Erythroblast (primary cell): ENCODE results near the gene GJA5.

Experiments
- DNase-seq, 2 experiments: peaks; one replicate each; lab custom pipeline; 2025; lab: John Stamatoyannopoulos, UW
- GATA1 ChIP-seq: IDR thresholded peaks from 2 replicates; pipeline ENCODE4 v1.6.1; 2011; ENCODE audit warnings: low read depth, mild to moderate bottlenecking, control low read depth, low read length, moderate library complexity
- POLR2A ChIP-seq: IDR thresholded peaks from 2 replicates; pipeline ENCODE4 v1.6.1; 2011; ENCODE audit warnings: mild to moderate bottlenecking, low read length

The GJA5 gene

GRCh38 chr1:147760481-147761260 is at the start of gene GJA5:
Gene GJA5 (minus strand): TSS chr1:147760602. CDS start chr1:147759238, 1,364 bp downstream.
- TF ChIP-seq GATA1 (no peak), POLR2A (no peak)
- DNase-seq = no peak

GRCh38 chr1:147809236-147809635 is 48.8 kb upstream of the GJA5 start:
- TF ChIP-seq GATA1 (no peak), POLR2A (no peak)
- no peak for DNase-seq

GRCh38 chr1:147808025-147808424 is 47.6 kb upstream of the GJA5 start:
- no peak for TF ChIP-seq GATA1
- no peak for TF ChIP-seq POLR2A
- DNase-seq = no peak

- TF ChIP-seq GATA1 (no peak), POLR2A (no peak)
Observed at GRCh38 chr1:147807405-147807804, 47.0 kb upstream of the GJA5 start.

DNA sequence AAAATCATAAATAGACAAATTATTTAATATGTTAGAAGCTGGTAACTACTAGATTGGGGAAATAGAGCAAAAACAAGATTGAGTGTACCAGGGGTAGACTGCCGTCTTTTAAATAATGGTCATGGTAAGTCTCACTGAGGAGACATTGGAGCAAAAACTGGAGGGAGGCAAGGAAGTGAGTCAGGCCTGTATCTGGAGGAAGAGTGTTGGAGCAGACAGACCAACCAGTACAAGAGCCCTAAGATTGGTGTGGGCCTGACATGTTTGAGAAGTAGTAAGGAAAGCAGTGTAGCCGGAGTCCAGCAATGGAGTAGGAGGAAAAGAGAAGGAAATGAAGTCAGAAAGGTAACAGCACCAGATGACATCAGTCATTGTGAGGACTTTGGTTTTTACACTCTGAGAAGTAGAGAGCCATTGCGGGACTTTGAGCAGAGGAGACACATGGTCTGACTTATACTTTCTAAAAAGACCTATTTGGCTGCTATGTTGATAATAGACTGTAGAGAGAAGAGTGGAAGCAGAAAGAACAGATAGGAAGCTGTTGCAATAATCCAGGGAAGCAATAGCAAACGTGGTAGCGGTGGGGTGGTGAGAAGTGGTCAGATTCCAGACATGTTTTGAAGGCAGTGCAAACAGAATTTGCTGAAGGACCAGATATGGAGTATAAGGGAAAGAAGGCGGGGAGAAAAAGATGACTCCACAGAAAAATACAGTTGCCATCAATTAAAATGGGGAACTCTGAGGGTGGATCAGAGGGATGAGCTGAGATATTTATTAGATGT is 44.7 kb upstream of the GJA5 start:
- no peak for TF ChIP-seq POLR2A
- no peak for TF ChIP-seq GATA1
- DNase-seq = no peak

More at GRCh38 chr1:147807405-147807804, 47.0 kb upstream of the GJA5 start:
- no peak for DNase-seq

- DNase-seq = no peak
Observed at GRCh38 chr1:147800804-147801203, 40.4 kb upstream of the GJA5 start.

GRCh38 chr1:147798731-147799130 is 38.3 kb upstream of the GJA5 start:
- no peak for DNase-seq
- TF ChIP-seq GATA1 = no peak
- no peak for TF ChIP-seq POLR2A

More at GRCh38 chr1:147800804-147801203, 40.4 kb upstream of the GJA5 start:
- TF ChIP-seq POLR2A = no peak
- TF ChIP-seq GATA1 = no peak

GRCh38 chr1:147794570-147794969 is 34.2 kb upstream of the GJA5 start:
- TF ChIP-seq POLR2A (no peak), GATA1 (no peak)
- no peak for DNase-seq

- TF ChIP-seq GATA1 (no peak), POLR2A (no peak)
- DNase-seq = no peak
Observed at GRCh38 chr1:147791876-147792275, 31.5 kb upstream of the GJA5 start.

DNA sequence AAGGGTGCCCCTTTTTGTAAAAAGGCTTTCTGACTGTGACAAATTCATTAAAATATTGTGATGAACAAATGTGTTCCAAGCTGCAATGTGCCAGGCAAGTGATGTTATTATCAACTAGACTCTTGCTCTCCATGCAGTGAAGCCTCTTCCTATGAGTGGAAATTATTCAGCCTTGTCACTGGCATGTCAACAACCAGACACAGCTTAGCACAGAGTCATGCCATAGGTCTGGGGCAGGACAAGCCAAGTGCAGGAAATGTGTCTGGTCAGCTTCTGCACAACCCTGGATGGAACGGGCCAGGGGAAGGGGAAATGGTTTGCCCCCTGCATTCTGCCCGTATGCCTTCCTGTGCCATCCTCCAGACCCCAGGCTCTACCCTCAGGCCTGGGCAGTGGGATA is 27.4 kb upstream of the GJA5 start:
- DNase-seq = no peak
- TF ChIP-seq POLR2A (no peak), GATA1 (no peak)

GRCh38 chr1:147786536-147786935 is 26.1 kb upstream of the GJA5 start:
- no peak for TF ChIP-seq POLR2A
- no peak for TF ChIP-seq GATA1
- no peak for DNase-seq

DNA sequence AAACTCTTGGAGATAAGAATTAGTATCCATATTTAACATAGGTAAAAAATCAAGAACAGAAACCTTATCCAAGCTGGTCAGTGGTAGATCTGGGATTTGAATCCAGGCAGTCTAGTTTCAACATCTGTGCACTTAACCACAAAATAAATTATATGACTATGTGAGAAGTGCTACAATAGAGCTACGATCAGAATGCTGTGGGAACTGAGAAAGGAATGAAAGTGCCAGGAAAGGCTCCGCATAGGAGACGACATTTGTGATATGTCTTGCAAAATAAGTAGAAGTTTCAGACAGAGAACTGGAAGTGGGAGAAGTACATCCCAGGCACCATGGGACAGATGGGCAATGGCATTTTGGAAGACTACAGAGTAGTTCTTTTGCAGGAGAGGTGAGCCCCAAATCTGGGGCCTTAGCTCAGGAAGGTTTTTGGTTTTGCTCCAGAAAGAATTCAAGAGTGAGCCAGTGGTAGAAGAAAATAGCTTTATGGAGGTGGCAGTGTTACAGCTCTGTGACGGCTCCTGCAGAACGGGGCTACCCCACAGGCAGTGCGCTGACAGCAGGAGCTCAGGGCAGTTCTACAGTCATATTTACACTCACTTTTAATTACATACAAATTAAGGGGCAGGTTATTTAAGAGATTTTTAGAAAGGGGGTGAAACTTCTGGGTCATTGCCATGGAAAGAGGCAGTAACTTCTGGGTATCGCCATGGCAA is 25.5 kb upstream of the GJA5 start:
- no peak for DNase-seq
- TF ChIP-seq POLR2A (no peak), GATA1 (no peak)

- DNase-seq = no peak
- no peak for TF ChIP-seq GATA1
- no peak for TF ChIP-seq POLR2A
Observed at GRCh38 chr1:147784941-147785340, 24.5 kb upstream of the GJA5 start.
